Smooth muscle cell (in vitro differentiated cells): ENCODE results near the gene GNAT1. TPM values are rescaled to one million over a fixed set of nuclear protein-coding genes. Genes with fewer than 3 reads are reported as not detected.

Source experiments
- DNase-seq: peaks from one replicate; lab custom pipeline; 2025; ENCODE audit not compliant: unreplicated experiment; lab: John Stamatoyannopoulos, UW
- H2AFZ ChIP-seq: fragments of 200-600 bp; sonication (generic); 2 replicates; pipeline ENCODE4 v1.6.0; 2016; ENCODE audit warnings: antibody characterized with exemption, low read depth, mild to moderate bottlenecking
- H3F3A ChIP-seq: fragments of 200-600 bp; sonication (generic); 2 replicates; pipeline ENCODE4 v1.6.0; 2017; ENCODE audit warnings: antibody characterized with exemption, low read depth
- H3K27ac ChIP-seq: fragments of 200-600 bp; sonication (generic); 2 replicates; pipeline ENCODE4 v1.5.1; 2016; ENCODE audit warnings: low read depth, mild to moderate bottlenecking
- H3K27me3 ChIP-seq: fragments of 200-600 bp; sonication (generic); 2 replicates; pipeline ENCODE4 v1.6.1; 2016; ENCODE audit warnings: low read depth, mild to moderate bottlenecking
- H3K36me3 ChIP-seq: fragments of 200-600 bp; sonication (generic); 2 replicates; pipeline ENCODE4 v1.5.1; 2016; ENCODE audit warnings: low read depth
- H3K4me1 ChIP-seq: fragments of 200-600 bp; sonication (generic); 2 replicates; pipeline ENCODE4 v1.5.1; 2016; ENCODE audit warnings: low read depth
- H3K4me2 ChIP-seq: fragments of 200-600 bp; sonication (generic); 2 replicates; pipeline ENCODE4 v1.6.0; 2016; ENCODE audit warnings: mild to moderate bottlenecking
- H3K4me3 ChIP-seq: fragments of 200-600 bp; sonication (generic); 2 replicates; pipeline ENCODE4 v1.5.1; 2016; ENCODE audit warnings: mild to moderate bottlenecking
- H3K79me2 ChIP-seq: fragments of 200-600 bp; sonication (generic); 2 replicates; pipeline ENCODE4 v1.6.0; 2016; ENCODE audit warnings: low read depth, mild to moderate bottlenecking
- H3K9ac ChIP-seq: fragments of 200-600 bp; sonication (generic); 2 replicates; pipeline ENCODE4 v1.6.0; 2016; ENCODE audit warnings: low read depth
- H3K9me3 ChIP-seq: fragments of 200-600 bp; sonication (generic); replicated peaks from 2 replicates; pipeline ENCODE4 v1.5.1; 2016; ENCODE audit warnings: low read depth
- H4K20me1 ChIP-seq: fragments of 200-600 bp; sonication (generic); 2 replicates; pipeline ENCODE4 v1.6.0; 2016; ENCODE audit warnings: low read depth
- CTCF ChIP-seq: fragments of 200-600 bp; sonication (generic); IDR thresholded peaks from 2 replicates; pipeline ENCODE4 v1.5.1; 2017; ENCODE audit warnings: borderline replicate concordance, mild to moderate bottlenecking, antibody characterized with exemption; ENCODE audit not compliant: insufficient read depth, poor library complexity, severe bottlenecking
- WGBS: methylation state at CpG from one replicate; pipeline ENCODE4 v1.1.7; 2016; ENCODE audit warnings: low lambda C conversion rate; 5-methylcytosine and 5-hydroxymethylcytosine counted together
- polyA plus RNA-seq: library from polyadenylated mRNA; unstranded; fragments of >200 nt; fragmentation: Nextera tagmentation; extraction: Ambion mirVana; gene quantifications from 2 replicates; pipeline ENCODE4 v1.2.1, GENCODE V29; 2016
- total RNA-seq: library from RNA; depleted of rRNA; stranded (reverse); fragments of >200 nt; gene quantifications from 2 replicates; pipeline ENCODE4 v1.2.3, GENCODE V29; 2014

The GNAT1 gene
- total and polyA plus RNA-seq, 2 experiments from 2014 or later = not detected

- Histone ChIP-seq H3K4me2 (no peak overlapping the region), H3K4me3 (no peak overlapping the region), H3K9ac (no peak overlapping the region), H4K20me1 (peaks cover 67% of the 10 kb centered on the region), H2AFZ (no peak overlapping the region), H3K27me3 (no peaks in the 10 kb centered on the region), H3F3A (no peaks in the 10 kb centered on the region), H3K27ac (no peak overlapping the region), H3K9me3 (no peaks in the 10 kb centered on the region), H3K36me3 (no peaks in the 10 kb centered on the region), H3K4me1 (peaks cover 45% of the 10 kb centered on the region), H3K79me2 (no peaks in the 10 kb centered on the region)
- DNase-seq = no peak
- 89% methylated on average over 7 of the region's 7 CpGs for WGBS
- TF ChIP-seq CTCF = no peak
Measured at GRCh38 chr3:50167841-50168209, 23.6 kb upstream of the GNAT1 start.

GRCh38 chr3:50168388-50168787 lies 23.0 kb upstream of the GNAT1 start:
- Histone ChIP-seq H3K27ac (no peak overlapping the region), H3K4me2 (no peak overlapping the region), H3K36me3 (no peaks in the 10 kb centered on the region), H2AFZ (no peak overlapping the region), H3K4me1 (peaks cover 45% of the 10 kb centered on the region), H3K79me2 (no peaks in the 10 kb centered on the region), H3K27me3 (no peaks in the 10 kb centered on the region), H3F3A (no peaks in the 10 kb centered on the region), H3K9ac (no peak overlapping the region), H4K20me1 (peaks cover 67% of the 10 kb centered on the region), H3K9me3 (no peaks in the 10 kb centered on the region), H3K4me3 (no peak overlapping the region)
- no peak for TF ChIP-seq CTCF
- DNase-seq = no peak
- 79% methylated on average over 9 of the region's 9 CpGs for WGBS

- H3K4me3 ChIP-seq = no peak overlapping the region
- H3K4me1 ChIP-seq = peaks cover 45% of the 10 kb centered on the region
- H3K79me2 ChIP-seq = no peaks in the 10 kb centered on the region
- 90% methylated on average over 6 of the region's 6 CpGs for WGBS
- no peak overlapping the region for H3K9ac ChIP-seq
- no peaks in the 10 kb centered on the region for H3K9me3 ChIP-seq
- no peak overlapping the region for H3K27ac ChIP-seq
- H4K20me1 ChIP-seq = peaks cover 63% of the 10 kb centered on the region
- H3K36me3 ChIP-seq = no peaks in the 10 kb centered on the region
- no peak for DNase-seq
- no peaks in the 10 kb centered on the region for H3F3A ChIP-seq
- TF ChIP-seq CTCF = no peak
- no peak overlapping the region for H3K4me2 ChIP-seq
- no peak overlapping the region for H2AFZ ChIP-seq
- H3K27me3 ChIP-seq = no peaks in the 10 kb centered on the region
Measured at GRCh38 chr3:50168791-50169190, 22.6 kb upstream of the GNAT1 start.

GRCh38 chr3:50169232-50169832 lies 22.1 kb upstream of the GNAT1 start:
- no peak for DNase-seq
- no peaks in the 10 kb centered on the region for H3K27me3 ChIP-seq
- no peaks in the 10 kb centered on the region for H3K9me3 ChIP-seq
- no peak for TF ChIP-seq CTCF
- peaks cover 45% of the 10 kb centered on the region for H3K4me1 ChIP-seq
- H3K36me3 ChIP-seq = no peaks in the 10 kb centered on the region
- no peak overlapping the region for H3K4me2 ChIP-seq
- 95% methylated on average over 11 of the region's 11 CpGs for WGBS
- H3F3A ChIP-seq = no peaks in the 10 kb centered on the region
- no peak overlapping the region for H3K4me3 ChIP-seq
- H3K27ac ChIP-seq = no peak overlapping the region
- H4K20me1 ChIP-seq = peaks cover 58% of the 10 kb centered on the region
- H3K9ac ChIP-seq = no peak overlapping the region
- no peak overlapping the region for H2AFZ ChIP-seq
- H3K79me2 ChIP-seq = no peaks in the 10 kb centered on the region
